Psoas muscle (tissue), 8 donors: Measurements from ENCODE around the gene PPP5C. TPM values are rescaled to one million over a fixed set of nuclear protein-coding genes. Genes with fewer than 3 reads are reported as not detected.
A peak's percentile ranks its signal among the peaks of the same experiment; 100 is the strongest.

Experiments
- ATAC-seq, 4 donors: fragments of 200-7000 bp; cut with Tn5 transposase; one replicate each; pipeline ENCODE4 v1.9.1; 2020; ENCODE audit warnings: moderate library complexity in 3 of 4, mild to moderate bottlenecking in 2 of 4
- DNase-seq, 2 donors: peaks; one replicate each; pipeline ENCODE4 v3.0.0-alpha.2; 2020
- H3K27ac ChIP-seq: fragments of 200-600 bp; one replicate; pipeline ENCODE4 v1.8.0; 2022
- H3K27me3 ChIP-seq, 3 donors: fragments of 200-600 bp in 1 of 3; one replicate each; pipeline versions ENCODE4 v1.6.1 to v1.8.0; 2013 to 2022; ENCODE audit warnings: low read length in 2 of 3, mild to moderate bottlenecking in 2 of 3, moderate library complexity in 1 of 3; ENCODE audit not compliant: insufficient read depth in 3 of 3
- H3K36me3 ChIP-seq, 2 donors: fragments of 200-600 bp in 1 of 2; one replicate each; pipeline versions ENCODE4 v1.6.1 to v1.8.0; 2013 to 2022; ENCODE audit warnings: low read depth in 1 of 2, mild to moderate bottlenecking in 1 of 2, moderate library complexity in 1 of 2; ENCODE audit not compliant: insufficient read depth in 1 of 2
- H3K4me1 ChIP-seq: fragments of 200-600 bp; one replicate; pipeline ENCODE4 v1.8.0; 2022
- H3K4me3 ChIP-seq: fragments of 200-600 bp; one replicate; pipeline ENCODE4 v1.8.0; 2022; ENCODE audit warnings: mild to moderate bottlenecking
- H3K9me3 ChIP-seq: fragments of 200-600 bp; one replicate; pipeline ENCODE4 v1.8.0; 2022
- WGBS, 3 donors: extraction: QIAGEN DNeasy Blood & Tissue Kit; methylation state at CpG; one replicate each; pipeline versions ENCODE4 v1.1.6 to v1.1.7; 2013; 5-methylcytosine and 5-hydroxymethylcytosine counted together
- intact Hi-C, 2 donors: fragments of 100-400 bp; cut with DNase I; formaldehyde crosslinking; loops; one replicate each; pipeline versions ENCODE4 v1.11.0 to v1.14.2; 2022
- long read RNA-seq, 2 donors: library from polyadenylated mRNA; unstranded; transcript quantifications; one replicate each; pipeline ENCODE4 v2.0.0, GENCODE V29; 2021
- polyA plus RNA-seq, 3 donors: library from polyadenylated mRNA; stranded (reverse); fragments of 200-250 nt; gene quantifications; one replicate each; pipeline ENCODE4 v1.2.3, GENCODE V29; 2013
- total RNA-seq, 4 donors: library from RNA; stranded (reverse); fragmentation: NEBNext Ultra II Directional in 2 of 4; extraction: Animal tissue kit (Norgen Biotek cat#: 25700) in 2 of 4; gene quantifications; one replicate each; pipeline versions ENCODE4 v1.2.1 to v1.2.4, GENCODE V29; 2021 to 2023
- TF ChIP-seq, protein P1 (sequence below): fragments of 200-600 bp; IDR thresholded peaks from one replicate; pipeline ENCODE4 v1.8.0; 2022; ENCODE audit warnings: antibody characterized with exemption
- donor health status: healthy with polysubstance abuse.
- donor health status: DM: no; HTN: no; CAD: no; lungs with moderate emphysema.
- donor health status: Bipolar disorder and iron deficiency.
- donor health status: healthy.
- donor health status: DM: yes; HTN: yes; CAD: no.
- donor health status: DM: no; HTN: no; CAD: no.
- donor health status: DM: no; HTN: no; CAD: no.
- donor health status: DM: yes; HTN: yes; CAD: no.

PPP5C gene
- 10 to 100 TPM; 47.7 to 69.4 (median 53.6) TPM for total RNA-seq
- 10 to 100 TPM; 39.7 to 73.6 (median 51.7) TPM for polyA plus RNA-seq
- long read RNA-seq, donor 1, transcript PPP5C-201 (13 exons, 2,109 nt), result major isoform, 34 of 39 reads
- long read RNA-seq, donor 1, partial matches to known transcripts, result 0 of 39 reads
- long read RNA-seq, donor 1, other reads (novel, unspliced or antisense), result 5 of 39 reads
- long read RNA-seq, donor 2, transcript PPP5C-201 (13 exons, 2,109 nt), result major isoform, 65 of 91 reads
- long read RNA-seq, donor 2, partial matches to known transcripts, result 7 of 91 reads
- long read RNA-seq, donor 2, other reads (novel, unspliced or antisense), result 15 of 91 reads

DNA sequence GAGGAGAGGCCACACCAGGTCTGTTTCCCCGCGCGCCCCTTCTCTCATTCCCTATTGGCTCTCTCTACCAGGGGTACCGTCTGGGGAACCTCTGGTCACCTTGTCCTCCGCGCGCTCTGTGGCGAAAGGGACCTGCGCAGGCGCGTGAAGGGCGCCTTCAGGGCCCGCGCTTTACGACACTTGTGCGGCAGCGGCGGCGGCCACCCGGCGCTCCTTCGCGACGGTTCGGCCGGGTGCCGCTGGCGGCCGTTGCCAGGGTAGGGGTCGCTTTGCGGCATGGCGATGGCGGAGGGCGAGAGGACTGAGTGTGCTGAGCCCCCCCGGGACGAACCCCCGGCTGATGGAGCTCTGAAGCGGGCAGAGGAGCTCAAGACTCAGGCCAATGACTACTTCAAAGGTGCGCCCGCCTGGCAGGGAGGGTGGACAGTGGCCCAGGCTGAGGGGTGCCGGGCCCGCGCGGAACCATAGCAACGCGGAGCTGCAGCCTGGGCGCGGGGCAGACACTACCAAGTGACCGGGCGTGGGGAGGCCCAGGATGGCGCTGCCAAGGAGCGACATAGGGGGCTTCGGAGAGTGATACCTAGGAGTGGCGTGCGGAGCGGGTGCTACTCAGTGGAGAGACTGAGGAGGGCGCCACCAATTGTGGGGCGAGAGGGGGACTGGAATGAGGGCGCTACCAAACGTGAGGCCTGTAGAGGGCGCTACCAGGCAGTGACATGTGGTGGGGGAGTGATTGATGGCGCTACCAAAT, at the start of gene PPP5C:
Gene PPP5C, plus strand, starts transcription at position 267 of the 751 bp plus-strand sequence. Its CDS starts 10 bp downstream, at position 277.
- intact Hi-C loops, result no loop called here
- WGBS, 3 donors, result 0 to 1% (median 0%) methylated on average over 62 of the region's 62 CpGs
- H3K4me3 ChIP-seq, result peak within 1 kb of the TSS; percentile 100
- no peaks in the 10 kb centered on the region for H3K36me3 ChIP-seq
- TF ChIP-seq, protein P1, sequence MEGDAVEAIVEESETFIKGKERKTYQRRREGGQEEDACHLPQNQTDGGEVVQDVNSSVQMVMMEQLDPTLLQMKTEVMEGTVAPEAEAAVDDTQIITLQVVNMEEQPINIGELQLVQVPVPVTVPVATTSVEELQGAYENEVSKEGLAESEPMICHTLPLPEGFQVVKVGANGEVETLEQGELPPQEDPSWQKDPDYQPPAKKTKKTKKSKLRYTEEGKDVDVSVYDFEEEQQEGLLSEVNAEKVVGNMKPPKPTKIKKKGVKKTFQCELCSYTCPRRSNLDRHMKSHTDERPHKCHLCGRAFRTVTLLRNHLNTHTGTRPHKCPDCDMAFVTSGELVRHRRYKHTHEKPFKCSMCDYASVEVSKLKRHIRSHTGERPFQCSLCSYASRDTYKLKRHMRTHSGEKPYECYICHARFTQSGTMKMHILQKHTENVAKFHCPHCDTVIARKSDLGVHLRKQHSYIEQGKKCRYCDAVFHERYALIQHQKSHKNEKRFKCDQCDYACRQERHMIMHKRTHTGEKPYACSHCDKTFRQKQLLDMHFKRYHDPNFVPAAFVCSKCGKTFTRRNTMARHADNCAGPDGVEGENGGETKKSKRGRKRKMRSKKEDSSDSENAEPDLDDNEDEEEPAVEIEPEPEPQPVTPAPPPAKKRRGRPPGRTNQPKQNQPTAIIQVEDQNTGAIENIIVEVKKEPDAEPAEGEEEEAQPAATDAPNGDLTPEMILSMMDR, result peak; percentile 47
- DNase-seq (peak; percentile 95 to 97), ATAC-seq (peak; percentile 89 to 93 (median 92))
- no peaks in the 10 kb centered on the region for H3K27me3 ChIP-seq
- H3K4me1 ChIP-seq, result peaks cover 40% of the 10 kb centered on the region
- H3K27ac ChIP-seq, result peak within 1 kb of the TSS; percentile 91
- H3K9me3 ChIP-seq, result no peaks in the 10 kb centered on the region

DNA sequence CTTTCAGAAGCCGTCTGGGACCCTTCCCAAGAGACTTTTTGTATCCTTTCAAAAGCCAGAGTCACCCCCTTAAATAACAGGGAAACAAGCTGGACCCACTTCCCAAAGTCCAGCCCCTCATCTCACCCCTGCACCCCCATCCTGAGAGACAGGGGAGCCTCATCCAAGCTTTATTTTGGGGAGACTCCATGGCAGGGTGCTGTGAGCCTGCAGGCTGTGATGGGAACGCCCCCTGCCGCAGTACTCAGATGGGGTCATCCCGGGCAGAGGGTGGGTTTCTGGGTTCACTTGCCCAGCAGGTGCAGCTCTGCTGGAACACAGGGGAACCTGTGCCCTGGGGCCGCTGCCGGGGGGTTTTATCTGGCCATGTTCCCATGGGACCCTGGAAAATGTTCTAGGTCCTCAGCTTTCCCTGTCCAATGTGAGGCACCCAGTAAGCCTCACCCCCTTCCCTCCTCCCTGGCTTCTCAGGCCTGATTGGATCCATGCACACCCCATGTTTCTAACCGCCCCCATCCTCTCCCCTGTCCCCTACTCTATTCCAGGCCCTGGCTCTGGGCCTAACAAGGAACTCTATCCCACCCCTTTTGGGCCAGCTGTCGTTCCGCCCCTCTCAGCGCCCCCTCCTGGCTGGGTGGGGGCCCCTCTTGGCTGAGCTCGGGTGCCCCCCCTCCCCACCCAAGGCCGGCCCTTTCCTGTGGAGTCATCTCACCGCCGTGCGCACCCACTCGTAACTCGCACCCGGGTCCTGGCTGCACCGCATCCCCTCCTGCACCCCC, 49.0 kb upstream of the PPP5C start:
- peak overlapping the region; percentile 59 for H3K4me3 ChIP-seq
- DNase-seq (peak; percentile 75 to 91), ATAC-seq (peak; percentile 39 to 65 (median 60))
- H3K9me3 ChIP-seq, result no peaks in the 10 kb centered on the region
- H3K4me1 ChIP-seq, result no peaks in the 10 kb centered on the region
- TF ChIP-seq, protein P1, result peak; percentile 11
- WGBS, 3 donors, result 10 to 12% (median 11%) methylated on average over 17 to 19 of the region's 19 CpGs
- peak overlapping the region; percentile 74 for H3K27ac ChIP-seq
- no peaks in the 10 kb centered on the region for H3K36me3 ChIP-seq
- intact Hi-C loops, result no loop called here
- peaks cover 0 to 52% (median 2%) of the 10 kb centered on the region in 3 donors for H3K27me3 ChIP-seq

DNA sequence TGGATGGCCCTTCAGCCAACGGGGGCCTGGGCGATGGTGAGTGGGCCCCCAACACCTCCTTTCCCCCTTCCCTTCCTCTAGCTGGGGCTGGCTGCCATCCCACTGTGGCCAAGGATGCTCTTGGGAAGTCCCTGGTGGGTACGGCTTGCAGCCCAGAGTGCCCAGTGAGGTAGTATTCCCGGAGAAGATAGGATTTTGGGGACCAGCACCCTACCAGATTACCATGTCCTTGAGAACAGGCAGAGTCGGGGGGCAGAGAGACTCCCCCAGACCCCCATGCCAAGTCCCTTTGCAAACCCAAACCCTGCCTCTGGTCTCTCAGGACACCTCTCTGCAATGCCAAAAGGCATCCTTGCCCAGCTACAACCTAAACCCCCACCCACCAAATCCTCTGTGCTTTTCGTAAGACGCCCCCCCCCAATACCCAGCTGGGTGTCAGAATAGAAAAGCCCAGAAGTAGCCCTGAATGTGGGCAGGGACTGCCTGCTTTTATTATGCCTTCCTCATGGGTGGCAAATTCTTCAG, 48.3 kb upstream of the PPP5C start:
- Histone ChIP-seq H3K4me3 (peak overlapping the region; percentile 59), H3K27ac (peak overlapping the region; percentile 74), H3K27me3 (peaks cover 0 to 52% (median 2%) of the 10 kb centered on the region in 3 donors), H3K36me3 (no peaks in the 10 kb centered on the region), H3K4me1 (no peaks in the 10 kb centered on the region), H3K9me3 (no peaks in the 10 kb centered on the region)
- WGBS, 3 donors, result 4 to 8% (median 5%) methylated on average over 7 of the region's 7 CpGs
- ATAC-seq (peak in 1 of 4 donors; percentile 4), DNase-seq (no peak)
- intact Hi-C loops, result no loop called here
- TF ChIP-seq, protein P1, result no peak

DNA sequence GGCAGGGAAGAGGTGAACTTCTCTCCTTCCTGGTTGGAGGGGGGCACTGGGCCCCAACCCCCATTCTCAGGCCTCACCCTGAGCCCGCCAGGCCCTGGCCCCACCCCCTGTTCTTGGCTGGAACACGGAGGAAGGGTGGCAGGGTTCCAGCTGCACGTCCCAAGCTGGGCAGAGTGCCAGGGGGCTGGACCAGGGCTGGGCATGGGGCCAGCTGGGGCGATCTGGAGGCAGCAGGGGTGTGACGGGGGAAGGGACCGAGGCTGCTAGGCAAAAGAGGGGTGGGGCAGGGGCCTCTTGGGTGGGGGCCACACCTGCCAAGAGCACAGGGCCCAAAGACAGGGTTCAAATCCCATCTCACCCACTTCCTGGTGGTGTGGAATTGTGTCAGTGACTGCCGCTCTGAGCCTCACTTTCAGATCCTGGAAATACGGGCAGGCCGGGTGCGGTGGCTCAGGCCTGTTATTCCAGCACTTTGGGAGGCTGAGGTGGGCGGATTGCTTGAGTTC, 47.8 kb upstream of the PPP5C start:
- WGBS, 3 donors, result 9% methylated on average over 10 to 11 of the region's 11 CpGs
- peak; percentile 90 to 94 for DNase-seq
- peak overlapping the region; percentile 74 for H3K27ac ChIP-seq
- TF ChIP-seq, protein P1, result no peak
- peaks cover 0 to 52% (median 2%) of the 10 kb centered on the region in 3 donors for H3K27me3 ChIP-seq
- H3K9me3 ChIP-seq, result no peaks in the 10 kb centered on the region
- peak overlapping the region; percentile 59 for H3K4me3 ChIP-seq
- H3K4me1 ChIP-seq, result no peaks in the 10 kb centered on the region
- H3K36me3 ChIP-seq, result no peaks in the 10 kb centered on the region
- ATAC-seq, result peak; percentile 56 to 76 (median 68)
- intact Hi-C loops, result no loop called here
